HG03196 (cell line): ENCODE results near the gene MDM1.

Source experiments
- ATAC-seq: cut with Tn5 transposase; IDR thresholded peaks from one replicate; pipeline ENCODE4 v1.9.1; 2021; ENCODE audit not compliant: unreplicated experiment

Gene MDM1

DNA sequence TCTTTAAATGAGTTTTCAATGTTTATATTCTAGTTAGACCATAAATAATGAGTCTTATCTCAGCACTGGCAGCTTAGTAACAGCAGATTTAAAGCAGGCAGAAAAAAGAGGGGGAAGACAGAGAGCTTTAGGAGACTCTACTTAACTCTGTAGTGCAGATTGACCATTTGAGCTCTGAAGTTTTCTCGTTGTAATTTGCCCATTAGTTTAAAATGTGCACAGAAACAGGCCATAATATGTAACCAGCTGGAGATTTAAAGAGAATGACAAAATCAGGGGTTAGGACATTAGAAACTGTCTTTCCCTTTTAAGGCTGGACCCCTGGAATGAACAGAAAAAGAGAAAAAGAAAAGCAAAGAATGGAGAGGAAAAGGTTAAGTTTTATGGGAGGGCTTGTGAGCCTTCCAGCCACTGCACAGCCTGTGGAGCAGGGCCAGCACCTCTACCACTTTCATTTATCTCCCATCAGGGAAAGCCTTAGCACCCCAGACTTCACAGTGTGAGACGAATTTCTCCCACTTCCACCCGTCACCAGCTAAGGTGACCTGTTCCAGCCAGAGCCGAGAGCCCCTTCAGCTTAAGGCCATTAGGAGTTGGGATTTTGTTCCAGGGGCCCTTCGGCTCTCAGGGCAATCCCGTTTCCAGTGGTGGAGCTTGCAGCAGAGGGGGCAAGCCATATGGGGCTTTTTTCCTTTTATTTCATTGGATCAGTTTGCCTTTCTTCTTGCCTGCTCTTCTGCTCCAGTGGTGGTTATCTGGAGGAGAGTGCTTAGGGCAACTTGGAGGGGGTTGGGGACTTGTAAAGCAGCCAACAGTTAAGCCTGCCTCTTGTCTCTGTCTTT lies 86.8 kb downstream of the MDM1 start:
- no peak for ATAC-seq
